GM18870 (cell line): Measurements from ENCODE around the gene GPC6.

Experiments used
- ATAC-seq: cut with Tn5 transposase; IDR thresholded peaks from one replicate; pipeline ENCODE4 v1.9.1; 2021; ENCODE audit warnings: moderate library complexity; ENCODE audit not compliant: unreplicated experiment

The GPC6 gene

DNA sequence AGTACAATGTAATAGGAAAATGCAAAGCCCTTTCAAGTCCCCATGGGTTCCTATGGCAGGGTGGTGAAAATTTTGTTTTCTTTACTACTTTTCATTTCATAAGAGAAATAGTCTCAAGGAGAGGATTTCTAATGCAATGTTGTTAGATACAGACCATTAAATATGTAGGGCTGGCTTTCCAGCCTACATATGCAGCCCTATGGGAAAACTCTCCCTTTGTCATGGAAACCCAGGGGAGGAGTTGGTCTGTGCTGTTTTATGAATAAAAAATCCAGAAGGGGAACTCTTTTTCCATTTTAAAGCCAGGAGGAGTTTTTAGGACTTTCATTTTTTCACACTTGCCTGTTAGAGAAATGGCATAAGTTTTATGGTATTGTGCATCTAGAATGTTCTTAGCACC, 1133.3 kb downstream of the GPC6 start:
- ATAC-seq: no peak

GRCh38 chr13:94362411-94362909, 1135.9 kb downstream of the GPC6 start:
- ATAC-seq: peak; percentile 98

GRCh38 chr13:94366677-94367076, 1140.1 kb downstream of the GPC6 start:
- no peak for ATAC-seq

- ATAC-seq: no peak
Observed at GRCh38 chr13:94369972-94370436, 1143.4 kb downstream of the GPC6 start.

GRCh38 chr13:94371855-94372254, 1145.2 kb downstream of the GPC6 start:
- no peak for ATAC-seq

DNA sequence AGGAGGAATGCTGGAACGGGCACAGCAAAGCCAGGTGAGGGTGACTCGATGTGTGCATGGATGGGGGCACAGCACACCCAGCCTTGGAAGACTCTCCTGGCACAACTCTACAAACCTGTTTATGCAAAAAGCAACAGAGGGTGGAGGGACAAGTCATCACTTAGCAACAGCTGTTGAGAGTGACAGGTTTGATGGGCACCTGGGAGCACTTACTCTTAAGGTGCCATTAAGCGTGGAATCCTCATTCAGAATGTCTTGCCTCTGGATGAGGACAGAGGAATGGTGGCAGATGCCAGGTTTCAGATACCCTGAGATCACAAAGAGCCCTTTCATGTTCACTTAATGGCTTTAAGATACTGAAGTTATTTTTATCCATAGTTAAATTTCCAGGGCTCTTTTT, 1155.9 kb downstream of the GPC6 start:
- no peak for ATAC-seq

DNA sequence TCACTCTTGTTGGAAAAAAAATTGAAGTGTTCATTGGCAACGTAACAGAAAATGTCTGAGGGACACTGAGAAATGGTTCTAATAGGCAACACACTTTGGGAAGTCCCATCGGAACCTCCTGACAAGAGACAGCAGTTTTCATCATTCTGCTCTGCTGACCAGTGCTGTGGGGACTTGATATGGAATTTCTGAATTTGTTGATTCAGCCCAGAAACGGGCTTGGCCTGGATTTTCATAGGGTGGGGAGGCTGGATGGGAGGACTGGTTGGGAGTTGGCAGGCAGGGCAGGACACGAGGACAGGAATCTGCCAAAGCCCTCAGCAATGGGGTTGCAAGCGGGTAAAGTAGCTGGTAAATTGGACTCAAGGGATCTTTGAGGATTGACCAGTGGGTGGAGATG, 1156.4 kb downstream of the GPC6 start:
- ATAC-seq: no peak

- ATAC-seq: no peak
Observed at GRCh38 chr13:94384231-94384905, 1157.8 kb downstream of the GPC6 start.

GRCh38 chr13:94387047-94387446, 1160.4 kb downstream of the GPC6 start:
- no peak for ATAC-seq

- no peak for ATAC-seq
Observed at GRCh38 chr13:94389604-94390351, 1163.2 kb downstream of the GPC6 start.

- no peak for ATAC-seq
Observed at GRCh38 chr13:94390881-94391280, 1164.3 kb downstream of the GPC6 start.

DNA sequence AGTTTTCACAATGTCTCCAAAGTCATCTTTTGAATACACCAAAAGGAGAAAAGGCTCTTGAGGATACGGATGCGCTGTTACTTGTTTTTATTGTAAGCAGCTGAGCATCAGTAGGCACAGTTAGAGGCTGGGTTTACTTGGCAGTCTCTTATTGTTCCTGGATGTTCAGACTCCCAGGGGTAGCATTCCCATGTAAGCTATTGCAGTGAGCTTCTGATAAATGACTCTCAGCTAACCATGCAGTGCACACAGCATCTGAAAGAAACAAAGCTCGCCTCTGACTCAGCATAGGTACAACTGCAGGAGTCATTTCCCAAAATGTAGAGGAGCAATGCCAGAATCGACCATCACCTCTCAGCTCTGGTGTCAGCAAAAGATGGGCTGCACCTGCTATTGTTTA, 1168.1 kb downstream of the GPC6 start:
- no peak for ATAC-seq

DNA sequence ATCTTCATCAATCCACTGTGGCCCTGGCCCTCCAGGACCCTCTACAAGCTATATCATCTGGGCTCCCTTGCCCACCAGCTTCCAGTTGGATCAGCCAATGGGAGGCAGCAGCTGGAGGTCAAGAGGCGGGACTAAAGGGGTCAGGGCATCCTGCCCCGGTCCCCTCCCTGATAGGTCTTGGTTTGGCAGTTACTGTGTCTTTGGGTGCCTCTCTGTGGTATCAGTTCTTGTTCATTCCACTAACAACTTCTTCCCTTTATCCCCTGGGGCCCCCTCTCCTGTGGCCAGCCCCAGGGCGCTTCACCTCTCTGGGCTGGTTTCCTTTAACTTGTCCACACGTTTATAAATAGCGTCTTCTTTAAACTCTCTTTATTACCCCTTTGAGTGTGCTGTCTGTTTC, 1169.3 kb downstream of the GPC6 start:
- no peak for ATAC-seq

GRCh38 chr13:94399812-94400211, 1173.2 kb downstream of the GPC6 start:
- no peak for ATAC-seq

DNA sequence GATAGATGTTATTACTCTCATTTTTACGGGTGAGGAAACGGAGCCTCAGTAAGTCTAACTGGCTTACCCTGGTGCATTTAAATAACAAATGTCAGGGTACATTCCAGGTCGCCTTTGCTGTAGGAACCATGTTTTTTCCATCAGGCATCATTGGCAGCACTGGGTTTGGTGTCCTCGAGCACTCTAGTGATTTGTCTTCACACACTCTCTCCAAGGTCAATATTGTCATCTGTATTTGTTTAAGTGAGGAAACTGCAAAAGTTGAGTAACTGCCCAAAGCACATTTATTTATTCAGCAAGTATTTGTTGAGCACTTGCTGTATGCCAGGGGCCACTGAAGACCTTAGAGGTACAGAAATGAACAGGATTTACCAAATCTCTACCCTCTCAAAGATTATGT, 1174.3 kb downstream of the GPC6 start:
- ATAC-seq: no peak

DNA sequence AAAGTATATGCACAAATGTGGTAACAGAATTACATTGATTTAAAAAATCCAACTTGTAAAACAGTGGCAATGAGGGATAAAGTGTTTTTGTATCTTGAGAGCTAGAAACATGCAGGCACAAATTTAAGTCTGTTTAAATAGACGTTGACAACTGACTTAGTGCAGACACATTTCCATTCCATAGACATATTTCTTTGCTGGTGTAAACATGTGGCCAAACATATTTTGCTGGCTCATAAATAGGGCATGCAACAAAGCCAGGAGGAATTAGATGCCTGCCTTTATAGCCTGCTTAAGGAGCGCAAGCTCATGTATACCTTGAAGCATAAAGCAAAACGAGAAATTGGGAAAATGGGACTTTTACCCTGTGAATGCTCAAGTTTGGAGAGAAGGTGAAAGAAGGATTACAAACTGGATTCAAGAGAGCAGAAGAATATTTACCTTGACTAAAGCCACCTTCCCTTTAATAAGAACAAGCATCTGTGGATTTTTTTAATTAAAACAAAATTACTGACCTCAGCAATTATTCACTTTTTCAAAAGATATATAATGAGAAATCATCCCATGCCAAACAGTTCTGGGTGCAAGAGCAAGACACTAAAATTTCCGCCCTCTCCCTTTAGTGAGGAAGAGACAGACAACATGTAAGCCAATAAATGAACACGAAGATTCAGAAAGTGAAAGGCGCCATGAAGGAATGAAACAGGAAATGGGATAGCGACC, 1181.9 kb downstream of the GPC6 start:
- no peak for ATAC-seq

DNA sequence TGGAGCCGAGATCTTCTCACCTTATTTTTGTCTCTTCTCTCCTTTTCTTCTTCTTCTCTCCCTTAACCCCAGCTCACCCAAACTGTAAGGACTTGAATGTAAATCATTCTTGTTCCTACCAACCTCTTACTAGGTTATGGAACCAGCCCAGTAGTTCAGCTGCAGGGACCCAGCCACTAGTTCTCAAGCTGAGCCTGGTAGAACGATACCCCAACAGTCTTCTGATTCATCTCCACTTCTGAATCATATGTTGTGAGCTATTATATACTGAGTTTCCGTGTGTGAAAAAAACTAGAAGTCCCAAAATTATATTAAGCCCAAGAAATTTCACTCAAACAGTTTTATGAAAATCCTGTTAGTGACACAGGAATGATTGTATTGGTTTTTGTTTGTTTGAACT, 1185.1 kb downstream of the GPC6 start:
- no peak for ATAC-seq

- no peak for ATAC-seq
Observed at GRCh38 chr13:94412870-94413597, 1186.4 kb downstream of the GPC6 start.

GRCh38 chr13:94413598-94413944, 1187.0 kb downstream of the GPC6 start:
- no peak for ATAC-seq

DNA sequence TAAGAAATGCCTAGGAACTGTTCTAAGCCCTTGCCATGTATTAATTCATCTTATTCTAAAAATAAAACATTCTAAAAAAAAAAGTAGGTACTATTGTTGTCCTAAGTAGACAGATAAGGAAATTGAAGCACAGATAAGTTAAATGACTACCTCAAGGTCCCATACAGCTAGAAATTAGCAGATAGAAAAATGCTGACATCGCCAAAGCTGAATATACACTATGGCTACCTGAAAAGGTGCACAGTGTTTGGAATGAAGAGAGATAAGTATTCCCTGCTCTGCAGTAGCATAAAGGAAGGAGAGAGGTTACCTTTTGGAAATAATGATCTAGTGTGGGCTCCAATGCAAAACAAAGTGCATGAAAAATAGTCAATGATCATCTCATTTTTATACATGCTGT, 1187.5 kb downstream of the GPC6 start:
- no peak for ATAC-seq

GRCh38 chr13:94414708-94415107, 1188.1 kb downstream of the GPC6 start:
- no peak for ATAC-seq
